HCT116 (cell line): ENCODE data around the gene LMTK3. TPM values are rescaled to one million over a fixed set of nuclear protein-coding genes. Genes with fewer than 3 reads are reported as not detected.

Source experiments
- ATAC-seq: fragments of 200-7000 bp; cut with Tn5 transposase; 2 replicates; pipeline ENCODE4 v1.9.1; 2020; ENCODE audit warnings: mild to moderate bottlenecking, moderate library complexity
- BruUV-seq: library from RNA; stranded (reverse); fragments of 400-500 nt; replicated peaks from 2 replicates; lab custom pipeline; 2021; lab: Mats Ljungman, UMichigan
- CTCF ChIA-PET: fragments of 300-600 bp; sonication (Branson Sonifier 250); formaldehyde crosslinking; loops from one replicate; lab custom pipeline; 2021; ENCODE audit warnings: antibody characterized with exemption; lab: Charles Lee
- POLR2A ChIA-PET: fragments of 300-600, 350-600 bp; sonication (Branson Sonifier 250); formaldehyde crosslinking; loops from one replicate; lab custom pipeline; 2021; ENCODE audit warnings: antibody characterized with exemption; lab: Charles Lee
- RAD21 ChIA-PET, 2 experiments: fragments of 300-600 bp; sonication (Branson Sonifier 250); formaldehyde crosslinking; loops; one replicate each; lab custom pipeline; 2023; ENCODE audit warnings: low total read pairs in 2 of 2; ENCODE audit not compliant: uncharacterized antibody in 2 of 2, unreplicated experiment in 2 of 2, low non-redundant PET in 1 of 2; lab: Charles Lee
- DNase-seq: peaks from one replicate; pipeline ENCODE4 v3.0.0-alpha.2; 2010; ENCODE audit warnings: low read depth, low spot score
- H2AFZ ChIP-seq: fragments of 200-600 bp; shearing (Covaris generic), sonication (generic); 2 replicates; pipeline ENCODE4 v1.6.1; 2017; ENCODE audit warnings: low read depth, mixed run types, mixed read lengths, antibody characterized with exemption, low read length; ENCODE audit not compliant: poor library complexity, severe bottlenecking
- H3K27ac ChIP-seq: 2 replicates; pipeline ENCODE4 v1.5.1; 2012; ENCODE audit warnings: low read depth, low read length
- H3K27me3 ChIP-seq: fragments of 200-600 bp; sonication (generic); 2 replicates; pipeline ENCODE4 v1.6.1; 2016; ENCODE audit warnings: mixed run types, low read length, mixed read lengths; ENCODE audit not compliant: insufficient read depth
- H3K36me3 ChIP-seq, 2 experiments: fragments of 200-500 bp in 1 of 2; fragments of 200-600 bp in 1 of 2; sonication (Bioruptor generic) in 1 of 2; sonication (generic) in 1 of 2; 2 replicates each; pipeline versions ENCODE4 v1.5.1 to v1.6.1; 2014 to 2016; ENCODE audit warnings: low read length in 2 of 2, inconsistent platforms in 1 of 2, mixed read lengths in 1 of 2, mixed run types in 1 of 2; ENCODE audit not compliant: insufficient read depth in 2 of 2, control insufficient read depth in 1 of 2
- H3K4me1 ChIP-seq, 2 experiments: fragments of 200-600 bp in 1 of 2; sonication (generic) in 1 of 2; 2 replicates each; pipeline versions ENCODE4 v1.5.1 to v1.6.1; 2012 to 2017; ENCODE audit warnings: low read length in 2 of 2, inconsistent platforms in 1 of 2, mild to moderate bottlenecking in 1 of 2, mixed read lengths in 1 of 2, mixed run types in 1 of 2, moderate library complexity in 1 of 2; ENCODE audit not compliant: insufficient read depth in 2 of 2, control insufficient read depth in 1 of 2
- H3K4me2 ChIP-seq: fragments of 200-600 bp; sonication (generic); 2 replicates; pipeline ENCODE4 v1.6.1; 2017; ENCODE audit warnings: mixed run types, low read length, mixed read lengths
- H3K4me3 ChIP-seq, 2 experiments: fragments of 200-600 bp in 1 of 2; sonication (generic) in 1 of 2; replicated peaks in 1 of 2; 2 replicates each; pipeline ENCODE4 v1.5.1; 2011 to 2016; ENCODE audit warnings: low read length in 2 of 2, control low read depth in 1 of 2, low read depth in 1 of 2, mild to moderate bottlenecking in 1 of 2, mixed read lengths in 1 of 2, mixed run types in 1 of 2
- H3K79me2 ChIP-seq: fragments of 200-600 bp; sonication (generic); 2 replicates; pipeline ENCODE4 v1.6.1; 2017; ENCODE audit warnings: mild to moderate bottlenecking, mixed run types, low read length, moderate library complexity, mixed read lengths; ENCODE audit not compliant: insufficient read depth
- H3K9ac ChIP-seq: fragments of 200-600 bp; sonication (generic); 2 replicates; pipeline ENCODE4 v1.6.1; 2016; ENCODE audit warnings: low read length, mixed read lengths
- H3K9me2 ChIP-seq: fragments of 200-600 bp; sonication (generic), shearing (Covaris generic); 2 replicates; pipeline ENCODE4 v1.6.1; 2017; ENCODE audit warnings: mixed run types, mild to moderate bottlenecking, moderate library complexity; ENCODE audit not compliant: insufficient read depth
- H3K9me3 ChIP-seq, 2 experiments: fragments of 200-500 bp in 1 of 2; fragments of 200-600 bp in 1 of 2; sonication (Bioruptor generic) in 1 of 2; sonication (generic) in 1 of 2; 2 replicates each; pipeline ENCODE4 v1.6.1; 2014 to 2017; ENCODE audit warnings: low read length in 2 of 2, mixed read lengths in 2 of 2, inconsistent platforms in 1 of 2, low read depth in 1 of 2, mild to moderate bottlenecking in 1 of 2, mixed run types in 1 of 2, moderate library complexity in 1 of 2; ENCODE audit not compliant: control insufficient read depth in 1 of 2, insufficient read depth in 1 of 2
- H4K20me1 ChIP-seq: fragments of 200-600 bp; sonication (generic), shearing (Covaris generic); 2 replicates; pipeline ENCODE4 v1.6.1; 2017; ENCODE audit warnings: mixed run types, mild to moderate bottlenecking, moderate library complexity; ENCODE audit not compliant: insufficient read depth
- CBX3 ChIP-seq: IDR thresholded peaks from 2 replicates; pipeline ENCODE4 v1.6.1; 2012; ENCODE audit warnings: low read depth
- CEBPB ChIP-seq: IDR thresholded peaks from 2 replicates; pipeline ENCODE4 v1.6.1; 2012; ENCODE audit warnings: low read depth
- EGR1 ChIP-seq: IDR thresholded peaks from 2 replicates; pipeline ENCODE4 v1.6.1; 2012; ENCODE audit warnings: low read depth
- ELF1 ChIP-seq: IDR thresholded peaks from 2 replicates; pipeline ENCODE4 v1.6.1; 2012; ENCODE audit warnings: low read depth, borderline replicate concordance
- EZH2 ChIP-seq: fragments of 200-600 bp; sonication (generic); IDR thresholded peaks from 2 replicates; pipeline ENCODE4 v1.6.1; 2017; ENCODE audit warnings: antibody characterized with exemption, mixed run types
- FOSL1 ChIP-seq: IDR thresholded peaks from 2 replicates; pipeline ENCODE4 v1.6.1; 2012; ENCODE audit warnings: low read depth
- POLR2A ChIP-seq: IDR thresholded peaks from 2 replicates; pipeline ENCODE4 v1.7.0; 2011; ENCODE audit warnings: borderline replicate concordance; ENCODE audit not compliant: insufficient read depth, insufficient read length; ENCODE audit errors: extremely low read depth
- POLR2AphosphoS5 ChIP-seq: IDR thresholded peaks from 2 replicates; pipeline ENCODE4 v1.6.1; 2011; ENCODE audit warnings: mild to moderate bottlenecking, low read depth, low read length, moderate library complexity
- RAD21 ChIP-seq: IDR thresholded peaks from 2 replicates; pipeline ENCODE4 v1.6.1; 2012; ENCODE audit warnings: low read depth, mild to moderate bottlenecking
- REST ChIP-seq: IDR thresholded peaks from 2 replicates; pipeline ENCODE4 v1.6.1; 2012; ENCODE audit warnings: low read depth
- SIN3A ChIP-seq: IDR thresholded peaks from 2 replicates; pipeline ENCODE4 v1.6.1; 2012; ENCODE audit warnings: low read depth
- TCF7L2 ChIP-seq: IDR thresholded peaks from 2 replicates; pipeline ENCODE4 v1.7.0; 2011; ENCODE audit warnings: borderline replicate concordance, inconsistent platforms; ENCODE audit not compliant: insufficient read depth, insufficient read length; ENCODE audit errors: extremely low read depth
- ZBTB33 ChIP-seq: IDR thresholded peaks from 2 replicates; pipeline ENCODE4 v1.6.1; 2011; ENCODE audit warnings: mild to moderate bottlenecking, low read length, moderate library complexity; ENCODE audit not compliant: insufficient replicate concordance; ENCODE audit errors: extremely low read depth
- ZNF274 ChIP-seq: fragments of 200-500 bp; sonication (Bioruptor generic); IDR thresholded peaks from 2 replicates; pipeline ENCODE4 v1.6.1; 2014; ENCODE audit warnings: mild to moderate bottlenecking, low read depth, low read length, inconsistent platforms
- intact Hi-C: fragments of 100-400 bp; cut with micrococcal nuclease; formaldehyde crosslinking; loops from 2 replicates; pipeline ENCODE4 v1.10.0; 2022
- total RNA-seq: library from RNA; stranded (reverse); gene quantifications from one replicate; pipeline ENCODE4 v1.2.1, GENCODE V29; 2021; ENCODE audit not compliant: unreplicated experiment
- TF ChIP-seq, protein P1 (sequence below): IDR thresholded peaks from 2 replicates; pipeline ENCODE4 v1.6.1; 2012

Gene LMTK3
- total RNA-seq, 1 experiment from 2014 or later: 19.9 TPM

GRCh38 chr19:48458016-48458415 lies 53.6 kb downstream of the LMTK3 start:
- intact Hi-C loops: no loop called here
- H3K9ac ChIP-seq: no peak overlapping the region
- peaks cover 18 to 46% of the 10 kb centered on the region in 2 experiments; a peak in 3 of 4 replicates for H3K36me3 ChIP-seq
- H3K27me3 ChIP-seq: no peaks in the 10 kb centered on the region
- no peaks in the 10 kb centered on the region for H3K9me2 ChIP-seq
- no peak for TF ChIP-seq EZH2
- no peak for TF ChIP-seq TCF7L2
- TF ChIP-seq CBX3: no peak
- TF ChIP-seq REST: no peak
- no peak for TF ChIP-seq EGR1
- no peak for TF ChIP-seq ZBTB33
- no peak for TF ChIP-seq SIN3A
- no peak for TF ChIP-seq ZNF274
- TF ChIP-seq POLR2A: no peak
- no peak for TF ChIP-seq ELF1
- no peak for TF ChIP-seq FOSL1
- no peak for TF ChIP-seq CEBPB
- TF ChIP-seq RAD21: no peak
- TF ChIP-seq, protein P1, sequence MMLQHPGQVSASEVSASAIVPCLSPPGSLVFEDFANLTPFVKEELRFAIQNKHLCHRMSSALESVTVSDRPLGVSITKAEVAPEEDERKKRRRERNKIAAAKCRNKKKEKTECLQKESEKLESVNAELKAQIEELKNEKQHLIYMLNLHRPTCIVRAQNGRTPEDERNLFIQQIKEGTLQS: no peak
- no peak for TF ChIP-seq POLR2AphosphoS5
- no peak overlapping the region for H2AFZ ChIP-seq
- H3K79me2 ChIP-seq: peaks cover 33% of the 10 kb centered on the region
- DNase-seq: no peak
- H4K20me1 ChIP-seq: no peaks in the 10 kb centered on the region
- no peaks in the 10 kb centered on the region for H3K9me3 ChIP-seq
- ChIA-PET POLR2A (interaction anchor here (2.2 kb wide), 1 partner anchor 12 kb away, joined by 5 read pairs; the partner anchor contains the start of gene GRWD1), RAD21 (no interaction called here), CTCF (no interaction called here)
- H3K4me1 ChIP-seq: no peaks in the 10 kb centered on the region
- H3K4me2 ChIP-seq: no peak overlapping the region
- H3K27ac ChIP-seq: no peak overlapping the region
- BruUV-seq: no TSS peak
- no peak overlapping the region for H3K4me3 ChIP-seq
- ATAC-seq: no peak
